GM19328 (cell line): ENCODE data around the gene CSF3.
"Not testable (repeated sequence)": the region's sequence is repeated elsewhere in the genome, so short reads cannot be mapped to it uniquely, and the experiment has no call there.

Experiments
- ATAC-seq: cut with Tn5 transposase; IDR thresholded peaks from one replicate; pipeline ENCODE4 v1.9.1; 2021; ENCODE audit warnings: mild to moderate bottlenecking, moderate library complexity; ENCODE audit not compliant: unreplicated experiment

Gene CSF3

GRCh38 chr17:39996800-39997199 is 18.4 kb upstream of the CSF3 start:
- no peak for ATAC-seq

GRCh38 chr17:39997543-39997942 is 17.7 kb upstream of the CSF3 start:
- no peak for ATAC-seq

GRCh38 chr17:39999067-39999466 is 16.2 kb upstream of the CSF3 start:
- ATAC-seq = no peak

- no peak for ATAC-seq
Measured at GRCh38 chr17:40000161-40000560, 15.1 kb upstream of the CSF3 start.

GRCh38 chr17:40001335-40001734 is 13.9 kb upstream of the CSF3 start:
- not testable (repeated sequence) for ATAC-seq

GRCh38 chr17:40004072-40004471 is 11.2 kb upstream of the CSF3 start:
- ATAC-seq = no peak

GRCh38 chr17:40004712-40005111 is 10.5 kb upstream of the CSF3 start:
- ATAC-seq = no peak

- no peak for ATAC-seq
Measured at GRCh38 chr17:40005520-40005919, 9.7 kb upstream of the CSF3 start.

- ATAC-seq = not testable (repeated sequence)
Measured at GRCh38 chr17:40010946-40011500, 4.2 kb upstream of the CSF3 start.

- ATAC-seq = not testable (repeated sequence)
Measured at GRCh38 chr17:40012017-40012647, 3.1 kb upstream of the CSF3 start.

- no peak for ATAC-seq
Measured at GRCh38 chr17:40014375-40014980, 762 bp upstream of the CSF3 start.

- no peak for ATAC-seq
Measured at GRCh38 chr17:40015998-40016985, 1.1 kb downstream of the CSF3 start.

GRCh38 chr17:40017422-40018080 is 2.3 kb downstream of the CSF3 start:
- no peak for ATAC-seq

- no peak for ATAC-seq
Measured at GRCh38 chr17:40018211-40019121, 3.2 kb downstream of the CSF3 start.

- ATAC-seq = no peak
Measured at GRCh38 chr17:40019140-40019991, 4.1 kb downstream of the CSF3 start.

- no peak for ATAC-seq
Measured at GRCh38 chr17:40020146-40020545, 4.9 kb downstream of the CSF3 start.

GRCh38 chr17:40021451-40021971 is 6.3 kb downstream of the CSF3 start:
- no peak for ATAC-seq

- ATAC-seq = no peak
Measured at GRCh38 chr17:40022497-40022896, 7.3 kb downstream of the CSF3 start.
